ENCODE measurements around the gene CNNM2.

GRCh38 chr10:103054621-103055020 lies 136.5 kb downstream of the CNNM2 start:
- no peak for TF ChIP-seq POLR2AphosphoS5 (IDR thresholded peaks at IDR 0.05; ENCODE audit: low read depth, low read length)
- TF ChIP-seq POLR2A (IDR thresholded peaks at IDR 0.05; ENCODE audit: low read depth, low read length): no peak
- TF ChIP-seq TAF1 (IDR thresholded peaks at IDR 0.05; ENCODE audit: borderline replicate concordance, low read depth, low read length): no peak
